GM12801 (cell line): ENCODE results near the gene BHLHE41.

ENCODE experiments used
- TF ChIP-seq, protein P1 (sequence below): IDR thresholded peaks from one replicate; pipeline ENCODE4 v1.5.1; 2011; ENCODE audit warnings: control low read depth; ENCODE audit not compliant: insufficient read length; ENCODE audit errors: extremely low read depth

BHLHE41 gene

DNA sequence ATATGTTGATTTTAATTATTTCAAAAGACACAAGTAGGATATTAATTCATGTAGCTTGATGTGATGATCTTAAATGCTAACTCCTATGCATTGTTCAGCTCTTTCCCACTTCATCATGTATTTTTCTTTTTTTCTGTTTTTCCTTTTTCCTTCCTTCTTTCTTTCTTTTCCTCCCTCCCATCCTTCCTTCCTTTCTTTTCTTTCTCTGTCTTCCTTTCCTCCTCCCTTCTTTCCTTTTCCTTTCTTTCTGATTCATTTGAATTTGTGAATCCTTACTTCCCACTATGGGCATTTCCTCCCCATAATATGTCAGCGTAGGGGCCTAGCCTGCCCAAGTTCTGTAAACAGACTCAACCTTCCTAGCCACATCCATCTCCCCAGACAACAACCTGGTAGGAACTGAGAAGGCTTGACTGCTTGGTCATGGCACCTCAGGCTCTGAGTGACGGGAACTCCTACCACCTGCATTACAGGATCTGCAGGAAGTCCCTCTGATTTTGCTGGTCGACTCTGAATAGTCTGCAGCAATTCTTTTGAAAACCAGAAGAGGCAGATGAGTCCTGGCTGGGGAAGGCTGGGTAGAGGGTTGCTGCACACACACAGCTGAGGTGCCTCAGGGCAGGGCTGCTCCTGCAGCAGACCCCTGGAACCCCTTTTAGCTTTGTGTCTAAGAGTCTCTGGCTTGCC, 33.4 kb upstream of the BHLHE41 start:
- TF ChIP-seq, protein P1, sequence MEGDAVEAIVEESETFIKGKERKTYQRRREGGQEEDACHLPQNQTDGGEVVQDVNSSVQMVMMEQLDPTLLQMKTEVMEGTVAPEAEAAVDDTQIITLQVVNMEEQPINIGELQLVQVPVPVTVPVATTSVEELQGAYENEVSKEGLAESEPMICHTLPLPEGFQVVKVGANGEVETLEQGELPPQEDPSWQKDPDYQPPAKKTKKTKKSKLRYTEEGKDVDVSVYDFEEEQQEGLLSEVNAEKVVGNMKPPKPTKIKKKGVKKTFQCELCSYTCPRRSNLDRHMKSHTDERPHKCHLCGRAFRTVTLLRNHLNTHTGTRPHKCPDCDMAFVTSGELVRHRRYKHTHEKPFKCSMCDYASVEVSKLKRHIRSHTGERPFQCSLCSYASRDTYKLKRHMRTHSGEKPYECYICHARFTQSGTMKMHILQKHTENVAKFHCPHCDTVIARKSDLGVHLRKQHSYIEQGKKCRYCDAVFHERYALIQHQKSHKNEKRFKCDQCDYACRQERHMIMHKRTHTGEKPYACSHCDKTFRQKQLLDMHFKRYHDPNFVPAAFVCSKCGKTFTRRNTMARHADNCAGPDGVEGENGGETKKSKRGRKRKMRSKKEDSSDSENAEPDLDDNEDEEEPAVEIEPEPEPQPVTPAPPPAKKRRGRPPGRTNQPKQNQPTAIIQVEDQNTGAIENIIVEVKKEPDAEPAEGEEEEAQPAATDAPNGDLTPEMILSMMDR: no peak

- TF ChIP-seq, protein P1: no peak
These were observed 32.2 kb upstream of the BHLHE41 start for GRCh38 chr12:26157001-26157400.

DNA sequence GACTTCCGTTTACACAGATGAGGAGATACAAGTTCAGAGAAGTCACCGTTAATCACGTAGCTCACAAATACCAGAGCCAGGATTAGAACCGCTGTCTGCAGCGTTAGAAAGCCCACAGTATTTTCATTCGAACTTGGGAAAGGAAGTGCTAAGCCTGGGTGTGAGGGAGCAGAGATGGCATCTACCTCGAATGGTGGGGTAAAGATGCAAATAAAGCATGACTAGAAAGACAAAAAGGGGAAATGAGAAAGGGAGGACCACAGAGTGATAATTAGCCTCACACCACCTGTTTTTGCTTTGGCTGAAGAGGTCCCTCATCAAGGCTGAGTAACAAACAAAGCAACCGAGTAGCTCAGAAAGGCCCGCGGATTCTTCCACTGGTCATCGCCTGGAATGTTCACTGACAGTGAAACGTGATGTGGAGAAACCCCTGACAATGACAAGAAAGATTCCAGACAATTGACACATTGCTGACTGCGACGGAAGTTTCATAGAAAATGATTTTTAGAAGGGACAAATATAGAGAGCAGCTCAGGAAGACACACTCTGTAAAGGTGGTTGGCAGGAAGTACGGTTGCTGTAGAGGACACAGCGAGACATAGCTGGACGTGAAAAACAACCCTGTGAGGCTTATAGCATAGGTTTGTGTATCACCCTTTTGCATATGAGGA, 31.5 kb upstream of the BHLHE41 start:
- TF ChIP-seq, protein P1: no peak

GRCh38 chr12:26153421-26154154, 28.8 kb upstream of the BHLHE41 start:
- TF ChIP-seq, protein P1: no peak

GRCh38 chr12:26152507-26153102, 27.8 kb upstream of the BHLHE41 start:
- TF ChIP-seq, protein P1: no peak

DNA sequence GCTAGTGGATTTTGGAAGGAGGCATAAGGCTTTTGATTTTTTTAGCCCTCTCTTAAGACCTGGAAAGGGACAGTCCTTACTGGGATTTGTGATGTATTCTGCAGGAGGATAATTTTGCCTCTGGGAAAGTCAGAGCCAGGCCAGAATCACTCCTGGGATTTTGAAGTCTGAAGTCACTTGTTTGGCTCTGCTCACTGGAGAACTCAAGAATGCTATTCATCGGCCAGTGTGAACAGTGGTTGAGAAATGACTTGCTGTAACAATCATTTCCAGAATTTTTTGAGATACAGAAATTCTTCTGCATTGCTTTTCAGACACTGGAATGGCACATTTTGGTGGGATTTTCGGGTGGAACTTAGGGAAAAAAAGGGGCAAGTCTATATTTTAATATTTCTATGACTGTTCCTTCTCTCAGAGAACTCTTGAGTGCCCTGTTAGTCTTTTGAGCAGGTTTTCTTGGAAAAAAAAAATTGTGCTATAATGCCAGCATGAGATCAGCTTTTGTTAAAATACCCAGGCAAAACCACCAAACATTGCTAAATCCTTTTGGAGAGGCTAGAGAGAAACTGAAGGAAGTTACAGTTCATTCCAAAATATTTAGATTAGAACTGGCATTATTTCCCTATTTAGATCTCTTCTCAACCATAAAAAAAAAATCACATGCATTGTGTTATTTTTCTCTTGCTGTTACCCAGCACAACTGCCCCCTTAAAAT, 26.1 kb upstream of the BHLHE41 start:
- TF ChIP-seq, protein P1: no peak
